HCT116 (cell line): ENCODE data around the gene GPRC5C. TPM values are rescaled to one million over a fixed set of nuclear protein-coding genes. Genes with fewer than 3 reads are reported as not detected.

Experiments
- ATAC-seq: fragments of 200-7000 bp; cut with Tn5 transposase; 2 replicates; pipeline ENCODE4 v1.9.1; 2020; ENCODE audit warnings: mild to moderate bottlenecking, moderate library complexity
- BruUV-seq: library from RNA; stranded (reverse); fragments of 400-500 nt; replicated peaks from 2 replicates; lab custom pipeline; 2021; lab: Mats Ljungman, UMichigan
- CTCF ChIA-PET: fragments of 300-600 bp; sonication (Branson Sonifier 250); formaldehyde crosslinking; loops from one replicate; lab custom pipeline; 2021; ENCODE audit warnings: antibody characterized with exemption; lab: Charles Lee
- POLR2A ChIA-PET: fragments of 300-600, 350-600 bp; sonication (Branson Sonifier 250); formaldehyde crosslinking; loops from one replicate; lab custom pipeline; 2021; ENCODE audit warnings: antibody characterized with exemption; lab: Charles Lee
- RAD21 ChIA-PET, 2 experiments: fragments of 300-600 bp; sonication (Branson Sonifier 250); formaldehyde crosslinking; loops; one replicate each; lab custom pipeline; 2023; ENCODE audit warnings: low total read pairs in 2 of 2; ENCODE audit not compliant: uncharacterized antibody in 2 of 2, unreplicated experiment in 2 of 2, low non-redundant PET in 1 of 2; lab: Charles Lee
- DNase-seq: peaks from one replicate; pipeline ENCODE4 v3.0.0-alpha.2; 2010; ENCODE audit warnings: low read depth, low spot score
- H2AFZ ChIP-seq: fragments of 200-600 bp; shearing (Covaris generic), sonication (generic); 2 replicates; pipeline ENCODE4 v1.6.1; 2017; ENCODE audit warnings: low read depth, mixed run types, mixed read lengths, antibody characterized with exemption, low read length; ENCODE audit not compliant: poor library complexity, severe bottlenecking
- H3K27ac ChIP-seq: 2 replicates; pipeline ENCODE4 v1.5.1; 2012; ENCODE audit warnings: low read depth, low read length
- H3K27me3 ChIP-seq: fragments of 200-600 bp; sonication (generic); 2 replicates; pipeline ENCODE4 v1.6.1; 2016; ENCODE audit warnings: mixed run types, low read length, mixed read lengths; ENCODE audit not compliant: insufficient read depth
- H3K36me3 ChIP-seq, 2 experiments: fragments of 200-500 bp in 1 of 2; fragments of 200-600 bp in 1 of 2; sonication (Bioruptor generic) in 1 of 2; sonication (generic) in 1 of 2; 2 replicates each; pipeline versions ENCODE4 v1.5.1 to v1.6.1; 2014 to 2016; ENCODE audit warnings: low read length in 2 of 2, inconsistent platforms in 1 of 2, mixed read lengths in 1 of 2, mixed run types in 1 of 2; ENCODE audit not compliant: insufficient read depth in 2 of 2, control insufficient read depth in 1 of 2
- H3K4me1 ChIP-seq, 2 experiments: fragments of 200-600 bp in 1 of 2; sonication (generic) in 1 of 2; 2 replicates each; pipeline versions ENCODE4 v1.5.1 to v1.6.1; 2012 to 2017; ENCODE audit warnings: low read length in 2 of 2, inconsistent platforms in 1 of 2, mild to moderate bottlenecking in 1 of 2, mixed read lengths in 1 of 2, mixed run types in 1 of 2, moderate library complexity in 1 of 2; ENCODE audit not compliant: insufficient read depth in 2 of 2, control insufficient read depth in 1 of 2
- H3K4me2 ChIP-seq: fragments of 200-600 bp; sonication (generic); 2 replicates; pipeline ENCODE4 v1.6.1; 2017; ENCODE audit warnings: mixed run types, low read length, mixed read lengths
- H3K4me3 ChIP-seq, 2 experiments: fragments of 200-600 bp in 1 of 2; sonication (generic) in 1 of 2; replicated peaks in 1 of 2; 2 replicates each; pipeline ENCODE4 v1.5.1; 2011 to 2016; ENCODE audit warnings: low read length in 2 of 2, control low read depth in 1 of 2, low read depth in 1 of 2, mild to moderate bottlenecking in 1 of 2, mixed read lengths in 1 of 2, mixed run types in 1 of 2
- H3K79me2 ChIP-seq: fragments of 200-600 bp; sonication (generic); 2 replicates; pipeline ENCODE4 v1.6.1; 2017; ENCODE audit warnings: mild to moderate bottlenecking, mixed run types, low read length, moderate library complexity, mixed read lengths; ENCODE audit not compliant: insufficient read depth
- H3K9ac ChIP-seq: fragments of 200-600 bp; sonication (generic); 2 replicates; pipeline ENCODE4 v1.6.1; 2016; ENCODE audit warnings: low read length, mixed read lengths
- H3K9me2 ChIP-seq: fragments of 200-600 bp; sonication (generic), shearing (Covaris generic); 2 replicates; pipeline ENCODE4 v1.6.1; 2017; ENCODE audit warnings: mixed run types, mild to moderate bottlenecking, moderate library complexity; ENCODE audit not compliant: insufficient read depth
- H3K9me3 ChIP-seq, 2 experiments: fragments of 200-500 bp in 1 of 2; fragments of 200-600 bp in 1 of 2; sonication (Bioruptor generic) in 1 of 2; sonication (generic) in 1 of 2; 2 replicates each; pipeline ENCODE4 v1.6.1; 2014 to 2017; ENCODE audit warnings: low read length in 2 of 2, mixed read lengths in 2 of 2, inconsistent platforms in 1 of 2, low read depth in 1 of 2, mild to moderate bottlenecking in 1 of 2, mixed run types in 1 of 2, moderate library complexity in 1 of 2; ENCODE audit not compliant: control insufficient read depth in 1 of 2, insufficient read depth in 1 of 2
- H4K20me1 ChIP-seq: fragments of 200-600 bp; sonication (generic), shearing (Covaris generic); 2 replicates; pipeline ENCODE4 v1.6.1; 2017; ENCODE audit warnings: mixed run types, mild to moderate bottlenecking, moderate library complexity; ENCODE audit not compliant: insufficient read depth
- ATF3 ChIP-seq: IDR thresholded peaks from 2 replicates; pipeline ENCODE4 v1.6.1; 2012
- CBX3 ChIP-seq: IDR thresholded peaks from 2 replicates; pipeline ENCODE4 v1.6.1; 2012; ENCODE audit warnings: low read depth
- CEBPB ChIP-seq: IDR thresholded peaks from 2 replicates; pipeline ENCODE4 v1.6.1; 2012; ENCODE audit warnings: low read depth
- EZH2phosphoT487 ChIP-seq: fragments of 200-600 bp; IDR thresholded peaks from 2 replicates; pipeline ENCODE4 v1.6.1; 2018; ENCODE audit warnings: antibody characterized with exemption, borderline replicate concordance
- MAX ChIP-seq: IDR thresholded peaks from 2 replicates; pipeline ENCODE4 v1.6.1; 2012
- RAD21 ChIP-seq: IDR thresholded peaks from 2 replicates; pipeline ENCODE4 v1.6.1; 2012; ENCODE audit warnings: low read depth, mild to moderate bottlenecking
- SIN3A ChIP-seq: IDR thresholded peaks from 2 replicates; pipeline ENCODE4 v1.6.1; 2012; ENCODE audit warnings: low read depth
- SRF ChIP-seq: IDR thresholded peaks from 2 replicates; pipeline ENCODE4 v1.6.1; 2012; ENCODE audit warnings: low read depth
- ZNF274 ChIP-seq: fragments of 200-500 bp; sonication (Bioruptor generic); IDR thresholded peaks from 2 replicates; pipeline ENCODE4 v1.6.1; 2014; ENCODE audit warnings: mild to moderate bottlenecking, low read depth, low read length, inconsistent platforms
- intact Hi-C: fragments of 100-400 bp; cut with micrococcal nuclease; formaldehyde crosslinking; loops from 2 replicates; pipeline ENCODE4 v1.10.0; 2022
- total RNA-seq: library from RNA; stranded (reverse); gene quantifications from one replicate; pipeline ENCODE4 v1.2.1, GENCODE V29; 2021; ENCODE audit not compliant: unreplicated experiment

GPRC5C gene
- total RNA-seq, 1 experiment from 2014 or later: 54.4 TPM

GRCh38 chr17:74413491-74413890 is 18.4 kb upstream of the GPRC5C start:
- H3K27me3 ChIP-seq: no peaks in the 10 kb centered on the region
- H3K36me3 ChIP-seq: no peaks in the 10 kb centered on the region
- no peak overlapping the region for H3K9ac ChIP-seq
- H3K79me2 ChIP-seq: no peaks in the 10 kb centered on the region
- no peak for DNase-seq
- ChIA-PET RAD21 (no interaction called here), POLR2A (no interaction called here), CTCF (interaction anchor here (1.4 kb wide), 1 partner anchor 34 kb away, joined by 3 read pairs; no protein-coding TSS in a partner anchor)
- no TSS peak for BruUV-seq
- H3K9me2 ChIP-seq: no peaks in the 10 kb centered on the region
- intact Hi-C loops: no loop called here
- H3K27ac ChIP-seq: no peak overlapping the region
- H2AFZ ChIP-seq: no peak overlapping the region
- H3K4me3 ChIP-seq: no peak overlapping the region
- peaks cover 25 to 46% of the 10 kb centered on the region in 2 experiments for H3K4me1 ChIP-seq
- ATAC-seq: no peak
- TF ChIP-seq SIN3A (no peak), MAX (no peak), ATF3 (no peak), EZH2phosphoT487 (no peak), RAD21 (no peak), ZNF274 (no peak), CEBPB (no peak), SRF (no peak)
- no peaks in the 10 kb centered on the region for H3K9me3 ChIP-seq
- H4K20me1 ChIP-seq: no peaks in the 10 kb centered on the region
- H3K4me2 ChIP-seq: no peak overlapping the region

GRCh38 chr17:74414510-74414909 is 17.4 kb upstream of the GPRC5C start:
- no peaks in the 10 kb centered on the region for H3K9me2 ChIP-seq
- H3K9ac ChIP-seq: no peak overlapping the region
- DNase-seq (no peak), ATAC-seq (no peak)
- H3K4me1 ChIP-seq: peaks cover 28 to 49% of the 10 kb centered on the region in 2 experiments
- H3K79me2 ChIP-seq: no peaks in the 10 kb centered on the region
- H3K9me3 ChIP-seq: no peaks in the 10 kb centered on the region
- H2AFZ ChIP-seq: no peak overlapping the region
- CTCF ChIA-PET: no interaction called here
- intact Hi-C loops: no loop called here
- H4K20me1 ChIP-seq: no peaks in the 10 kb centered on the region
- RAD21 ChIA-PET: no interaction called here
- no peak overlapping the region for H3K4me2 ChIP-seq
- no TSS peak for BruUV-seq
- POLR2A ChIA-PET: no interaction called here
- no peak overlapping the region for H3K4me3 ChIP-seq
- no peaks in the 10 kb centered on the region for H3K36me3 ChIP-seq
- no peak overlapping the region for H3K27ac ChIP-seq
- H3K27me3 ChIP-seq: no peaks in the 10 kb centered on the region
- TF ChIP-seq CBX3: no peak
- no peak for TF ChIP-seq MAX
- no peak for TF ChIP-seq ZNF274
